Measurements from ENCODE around the gene MUC2.

MUC2 gene

DNA sequence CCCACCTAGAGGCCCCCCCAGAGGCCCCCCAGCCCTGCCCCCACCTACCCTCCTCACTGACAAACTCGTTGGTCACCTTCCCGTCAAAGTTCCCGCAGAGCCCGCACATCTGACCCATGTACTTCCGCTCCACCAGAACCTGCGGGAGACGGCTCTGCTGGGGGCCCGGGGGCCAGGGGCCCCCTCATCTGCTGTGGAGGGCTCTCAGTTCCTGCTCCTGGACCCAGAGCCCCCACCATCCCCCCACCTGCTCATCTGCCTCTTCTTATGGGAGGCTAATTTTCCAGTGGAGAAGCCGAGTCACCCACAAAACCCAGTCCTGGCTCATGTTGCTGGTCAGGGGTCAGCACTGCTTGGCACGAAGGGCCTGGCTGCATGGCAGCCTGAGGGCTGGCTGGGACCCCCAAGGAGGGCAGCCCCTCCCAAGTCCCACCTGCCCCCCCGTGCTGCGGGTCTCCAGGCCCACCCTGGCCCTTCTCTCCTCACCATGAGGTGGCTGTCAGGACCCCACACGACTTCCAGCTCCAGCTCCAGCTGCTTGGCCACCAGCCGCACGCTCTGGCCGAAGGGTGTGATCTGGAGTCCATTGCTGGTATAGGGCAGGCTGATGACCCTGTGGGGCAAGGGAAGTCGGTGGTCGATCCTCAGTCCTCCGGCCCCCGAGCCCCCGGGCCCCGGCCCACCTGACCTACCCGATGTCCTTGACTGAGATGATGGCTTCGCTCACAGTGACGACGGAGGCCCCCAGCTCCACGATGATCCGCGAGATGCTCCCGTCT, 43.4 kb upstream of the MUC2 start:
- TF ChIP-seq, protein P1, sequence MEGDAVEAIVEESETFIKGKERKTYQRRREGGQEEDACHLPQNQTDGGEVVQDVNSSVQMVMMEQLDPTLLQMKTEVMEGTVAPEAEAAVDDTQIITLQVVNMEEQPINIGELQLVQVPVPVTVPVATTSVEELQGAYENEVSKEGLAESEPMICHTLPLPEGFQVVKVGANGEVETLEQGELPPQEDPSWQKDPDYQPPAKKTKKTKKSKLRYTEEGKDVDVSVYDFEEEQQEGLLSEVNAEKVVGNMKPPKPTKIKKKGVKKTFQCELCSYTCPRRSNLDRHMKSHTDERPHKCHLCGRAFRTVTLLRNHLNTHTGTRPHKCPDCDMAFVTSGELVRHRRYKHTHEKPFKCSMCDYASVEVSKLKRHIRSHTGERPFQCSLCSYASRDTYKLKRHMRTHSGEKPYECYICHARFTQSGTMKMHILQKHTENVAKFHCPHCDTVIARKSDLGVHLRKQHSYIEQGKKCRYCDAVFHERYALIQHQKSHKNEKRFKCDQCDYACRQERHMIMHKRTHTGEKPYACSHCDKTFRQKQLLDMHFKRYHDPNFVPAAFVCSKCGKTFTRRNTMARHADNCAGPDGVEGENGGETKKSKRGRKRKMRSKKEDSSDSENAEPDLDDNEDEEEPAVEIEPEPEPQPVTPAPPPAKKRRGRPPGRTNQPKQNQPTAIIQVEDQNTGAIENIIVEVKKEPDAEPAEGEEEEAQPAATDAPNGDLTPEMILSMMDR (IDR thresholded peaks at IDR 0.05; ENCODE audit: low read depth, low read length): no peak
- DNase-seq: no peak
- H3K27me3 ChIP-seq: no peaks in the 10 kb centered on the region
- no peaks in the 10 kb centered on the region for H3K36me3 ChIP-seq
- H3K4me3 ChIP-seq (ENCODE audit: low read depth, low read length): no peak overlapping the region
- H3K4me1 ChIP-seq: no peaks in the 10 kb centered on the region
- H3K9me3 ChIP-seq: no peaks in the 10 kb centered on the region

- no peaks in the 10 kb centered on the region for H3K36me3 ChIP-seq
- H3K4me3 ChIP-seq (ENCODE audit: low read depth, low read length): no peak overlapping the region
- H3K27me3 ChIP-seq: no peaks in the 10 kb centered on the region
- DNase-seq: no peak
- TF ChIP-seq, protein P1 (IDR thresholded peaks at IDR 0.05; ENCODE audit: low read depth, low read length): no peak
- H3K9me3 ChIP-seq: no peaks in the 10 kb centered on the region
- no peaks in the 10 kb centered on the region for H3K4me1 ChIP-seq
Measured at GRCh38 chr11:1032310-1032891, 42.3 kb upstream of the MUC2 start.

GRCh38 chr11:1033016-1033798, 41.5 kb upstream of the MUC2 start:
- no peak for DNase-seq
- Histone ChIP-seq H3K4me1 (no peaks in the 10 kb centered on the region), H3K4me3 (ENCODE audit: low read depth, low read length) (no peak overlapping the region), H3K36me3 (no peaks in the 10 kb centered on the region), H3K9me3 (no peaks in the 10 kb centered on the region), H3K27me3 (no peaks in the 10 kb centered on the region)
- TF ChIP-seq, protein P1 (IDR thresholded peaks at IDR 0.05; ENCODE audit: low read depth, low read length): no peak

DNA sequence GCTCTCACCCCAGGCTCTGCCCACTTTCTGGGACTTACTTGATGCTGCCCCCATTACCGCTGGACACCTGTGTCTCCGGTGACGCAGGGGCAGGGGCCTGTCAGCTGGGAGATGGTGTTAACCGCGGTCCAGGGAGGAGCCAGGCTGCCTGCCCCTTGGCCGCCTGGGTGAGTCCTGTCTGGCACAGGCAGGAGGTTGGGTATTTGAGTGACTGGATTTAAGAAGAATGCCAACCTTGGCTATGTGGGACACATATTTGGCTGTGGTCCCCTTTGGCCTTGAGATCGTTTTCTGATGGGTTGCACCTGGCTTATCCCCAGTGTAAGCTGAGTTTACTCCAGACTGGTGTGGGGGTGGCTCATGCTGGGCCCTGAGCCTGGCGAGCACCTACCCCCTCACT, 40.7 kb upstream of the MUC2 start:
- no peaks in the 10 kb centered on the region for H3K27me3 ChIP-seq
- no peak overlapping the region for H3K4me3 ChIP-seq (ENCODE audit: low read depth, low read length)
- no peaks in the 10 kb centered on the region for H3K9me3 ChIP-seq
- DNase-seq: no peak
- no peaks in the 10 kb centered on the region for H3K36me3 ChIP-seq
- TF ChIP-seq, protein P1 (IDR thresholded peaks at IDR 0.05; ENCODE audit: low read depth, low read length): no peak
- H3K4me1 ChIP-seq: no peaks in the 10 kb centered on the region

DNA sequence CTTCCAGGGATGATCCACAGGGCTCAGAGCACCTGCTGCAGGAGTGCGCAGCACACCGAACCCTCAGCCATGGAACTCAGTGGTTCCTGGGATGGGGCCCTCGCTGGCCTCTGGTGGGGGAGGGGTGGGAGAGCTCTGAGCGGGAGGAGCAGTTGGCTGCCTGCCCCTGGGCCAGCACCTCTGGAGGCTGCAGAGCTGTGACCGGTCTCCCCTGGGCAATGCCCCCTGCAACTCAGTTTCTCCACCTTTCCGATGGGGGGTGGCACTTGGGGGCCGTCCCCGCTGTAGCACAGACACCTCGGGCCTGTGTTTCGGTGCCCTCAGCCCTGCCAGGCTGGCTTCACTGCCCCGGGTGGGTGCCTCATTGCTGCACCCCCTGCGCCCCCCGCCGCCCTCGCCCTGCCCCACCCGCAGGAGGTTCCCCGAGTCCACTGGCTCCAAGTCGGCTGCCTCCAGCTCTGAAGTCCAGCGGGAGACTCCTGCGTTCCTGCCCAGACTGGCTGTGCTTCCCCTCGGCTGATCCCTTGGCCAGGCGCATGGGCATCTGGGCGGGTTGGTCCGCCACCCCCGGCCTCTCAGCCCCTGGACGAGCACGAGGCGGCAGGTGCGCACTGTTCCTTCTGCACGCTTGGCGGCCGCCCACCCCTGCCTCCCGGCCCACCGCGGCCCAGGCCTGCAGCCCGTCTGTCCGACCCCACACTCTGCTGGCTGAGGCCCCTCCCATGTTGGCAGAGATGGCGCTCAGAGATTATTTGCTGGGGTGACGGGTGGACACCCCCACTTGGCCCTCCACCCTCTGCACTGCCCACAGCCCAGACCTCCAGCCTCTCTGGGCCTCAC, 40.0 kb upstream of the MUC2 start:
- TF ChIP-seq, protein P1 (IDR thresholded peaks at IDR 0.05; ENCODE audit: low read depth, low read length): no peak
- Histone ChIP-seq H3K4me1 (no peaks in the 10 kb centered on the region), H3K9me3 (no peaks in the 10 kb centered on the region), H3K4me3 (ENCODE audit: low read depth, low read length) (no peak overlapping the region), H3K27me3 (no peaks in the 10 kb centered on the region), H3K36me3 (no peaks in the 10 kb centered on the region)
- DNase-seq: no peak

Measured in BE2C (cell line).